Adrenal gland (tissue), 12 donors: Measurements from ENCODE around the gene ABCD3. TPM values are rescaled to one million over a fixed set of nuclear protein-coding genes. Genes with fewer than 3 reads are reported as not detected.
A peak's percentile ranks its signal among the peaks of the same experiment; 100 is the strongest.

Experiments
- DNase-seq, 7 donors: peaks; one replicate each; pipeline ENCODE4 v3.0.0-alpha.2; 2019 to 2020
- H3K27ac ChIP-seq, 5 donors: fragments of 200-600 bp; sonication (generic) in 4 of 5; 1 replicate in 3 of 5; 2 replicates in 2 of 5; pipeline versions ENCODE4 v1.5.1 to v1.8.0; 2016 to 2020; ENCODE audit warnings: mild to moderate bottlenecking in 1 of 5
- H3K27me3 ChIP-seq: fragments of 200-600 bp; 2 replicates; pipeline ENCODE4 v1.8.0; 2021
- H3K36me3 ChIP-seq, 2 donors: fragments of 200-600 bp; replicated peaks in 1 of 2; 1 replicate in 1 of 2; 2 replicates in 1 of 2; pipeline versions ENCODE4 v1.5.1 to v1.8.0; 2018 to 2022
- H3K4me1 ChIP-seq, 2 donors: fragments of 200-600 bp; replicated peaks in 1 of 2; 1 replicate in 1 of 2; 2 replicates in 1 of 2; pipeline versions ENCODE4 v1.5.1 to v1.8.0; 2018 to 2021
- H3K4me3 ChIP-seq, 4 donors: fragments of 200-600 bp; sonication (generic) in 3 of 4; one replicate each; pipeline ENCODE4 v1.5.1; 2016 to 2018
- H3K9me3 ChIP-seq, 3 donors: fragments of 200-600 bp; sonication (generic) in 1 of 3; replicated peaks in 1 of 3; 1 replicate in 2 of 3; 2 replicates in 1 of 3; pipeline versions ENCODE4 v1.5.1 to v1.8.0; 2016 to 2021
- POLR2A ChIP-seq, 2 donors: fragments of 450-650 bp; IDR thresholded peaks; one replicate each; pipeline ENCODE4 v1.6.1; 2017; ENCODE audit warnings: antibody characterized with exemption in 2 of 2, mild to moderate bottlenecking in 2 of 2, moderate library complexity in 1 of 2
- WGBS, 4 donors: extraction: QIAGEN DNeasy Blood & Tissue Kit in 2 of 4; methylation state at CpG; one replicate each; pipeline versions ENCODE4 v1.1.5 to v1.1.7; 2013 to 2017; 5-methylcytosine and 5-hydroxymethylcytosine counted together
- intact Hi-C, 2 donors: fragments of 100-400 bp; cut with DNase I; formaldehyde crosslinking; loops; one replicate each; pipeline versions ENCODE4 v1.14.1 to v1.15.0; 2022 to 2023
- polyA plus RNA-seq, 3 donors: library from polyadenylated mRNA; stranded (reverse); fragments of 200-250 nt in 2 of 3; fragments of 350-450 nt in 1 of 3; fragmentation: Illumina TruSeq in 1 of 3; extraction: RNeasy Lipid Tissue Mini Kit (QIAGEN cat#74804) in 1 of 3; gene quantifications; one replicate each; pipeline ENCODE4 v1.2.3, GENCODE V29; 2013 to 2014
- total RNA-seq, 9 donors: library from RNA; depleted of rRNA in 4 of 9; stranded (reverse); fragments of >200 nt in 4 of 9; fragments of 120-200 nt in 1 of 9; fragmentation: NEBNext Ultra II Directional in 1 of 9; extraction: Animal tissue kit (Norgen Biotek cat#: 25700) in 1 of 9; gene quantifications; one replicate each; pipeline versions ENCODE4 v1.1.0 to v1.2.4, GENCODE V29; 2013 to 2023
- TF ChIP-seq, protein P1 (sequence below), 6 experiments: fragments of 450-650 bp in 4 of 6; fragments of 200-600 bp in 2 of 6; sonication (generic) in 1 of 6; IDR thresholded peaks; 1 replicate in 5 of 6; 2 replicates in 1 of 6; pipeline versions ENCODE4 v1.5.1 to v1.8.0; 2016 to 2021; ENCODE audit warnings: antibody characterized with exemption in 6 of 6, mild to moderate bottlenecking in 2 of 6, moderate library complexity in 1 of 6
- donor health status: healthy with polysubstance abuse.
- donor health status: Bipolar disorder and iron deficiency.
- donor health status: DM: yes; HTN: yes; CAD: no.
- donor health status: DM: no; HTN: no; CAD: no.
- donor health status: DM: no; HTN: no; CAD: no.
- donor health status: DM: yes; HTN: yes; CAD: no.

The ABCD3 gene
- total and polyA plus RNA-seq, 12 donors: 11.2 to 69.6 (median 37.1) TPM

DNA sequence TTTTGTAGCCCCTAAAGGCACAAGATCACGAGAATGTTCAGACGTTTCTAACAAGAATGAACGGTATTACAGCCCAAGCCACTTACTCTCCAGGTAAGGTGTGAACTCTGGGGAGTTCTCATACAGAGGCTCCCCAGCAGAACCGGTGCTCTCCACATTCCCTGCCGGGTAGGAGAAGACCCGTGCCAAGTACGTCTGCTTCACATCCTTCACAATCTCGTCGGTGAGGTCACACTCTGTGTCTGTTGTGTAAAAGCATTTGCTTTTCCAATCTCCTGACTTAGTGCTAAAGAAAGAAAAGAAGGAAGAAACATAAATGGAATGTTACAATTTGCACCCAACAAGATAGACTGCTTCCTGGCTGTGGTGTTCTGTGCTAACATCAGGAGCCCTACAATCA is 117.7 kb downstream of the ABCD3 start:
- Histone ChIP-seq H3K9me3 (no peaks in the 10 kb centered on the region), H3K4me1 (peaks cover 0 to 26% of the 10 kb centered on the region in 2 donors), H3K4me3 (no peak overlapping the region), H3K27ac (peak overlapping the region in 1 of 5 donors; percentile 17), H3K36me3 (peaks cover 0 to 28% of the 10 kb centered on the region in 2 donors), H3K27me3 (no peaks in the 10 kb centered on the region)
- DNase-seq: no peak
- intact Hi-C loops: loop anchor here (5.0 to 10.0 kb wide), 2 partner anchors 61 to 69 kb away; no protein-coding TSS in a partner anchor
- TF ChIP-seq POLR2A (IDR thresholded peaks at IDR 0.05): no peak
- TF ChIP-seq, protein P1, sequence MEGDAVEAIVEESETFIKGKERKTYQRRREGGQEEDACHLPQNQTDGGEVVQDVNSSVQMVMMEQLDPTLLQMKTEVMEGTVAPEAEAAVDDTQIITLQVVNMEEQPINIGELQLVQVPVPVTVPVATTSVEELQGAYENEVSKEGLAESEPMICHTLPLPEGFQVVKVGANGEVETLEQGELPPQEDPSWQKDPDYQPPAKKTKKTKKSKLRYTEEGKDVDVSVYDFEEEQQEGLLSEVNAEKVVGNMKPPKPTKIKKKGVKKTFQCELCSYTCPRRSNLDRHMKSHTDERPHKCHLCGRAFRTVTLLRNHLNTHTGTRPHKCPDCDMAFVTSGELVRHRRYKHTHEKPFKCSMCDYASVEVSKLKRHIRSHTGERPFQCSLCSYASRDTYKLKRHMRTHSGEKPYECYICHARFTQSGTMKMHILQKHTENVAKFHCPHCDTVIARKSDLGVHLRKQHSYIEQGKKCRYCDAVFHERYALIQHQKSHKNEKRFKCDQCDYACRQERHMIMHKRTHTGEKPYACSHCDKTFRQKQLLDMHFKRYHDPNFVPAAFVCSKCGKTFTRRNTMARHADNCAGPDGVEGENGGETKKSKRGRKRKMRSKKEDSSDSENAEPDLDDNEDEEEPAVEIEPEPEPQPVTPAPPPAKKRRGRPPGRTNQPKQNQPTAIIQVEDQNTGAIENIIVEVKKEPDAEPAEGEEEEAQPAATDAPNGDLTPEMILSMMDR (IDR thresholded peaks at IDR 0.05): no peak
- WGBS, 4 donors: 73 to 83% (median 78%) methylated on average over 9 of the region's 9 CpGs

DNA sequence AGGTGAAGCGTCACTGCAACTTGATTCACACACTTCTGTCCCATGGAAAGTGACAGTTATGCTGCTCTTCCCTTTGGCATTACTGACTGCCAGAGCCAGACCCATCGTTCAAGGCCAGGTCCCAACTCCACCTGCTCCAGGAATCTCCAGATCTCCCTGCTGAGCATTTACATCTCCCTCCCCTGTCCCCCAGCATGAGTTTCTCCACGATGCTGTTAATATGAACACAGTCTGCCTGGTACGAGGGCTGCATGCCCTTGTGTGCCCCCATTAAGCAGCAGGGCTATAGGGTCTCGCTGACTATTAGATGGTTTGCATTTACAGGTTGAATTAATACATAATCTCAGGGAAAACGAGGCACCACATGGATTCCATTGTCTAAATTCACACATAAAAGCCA is 119.1 kb downstream of the ABCD3 start:
- DNase-seq: no peak
- intact Hi-C loops: loop anchor here (5.0 to 10.0 kb wide), 2 partner anchors 60 to 68 kb away; no protein-coding TSS in a partner anchor
- 60 to 68% (median 66%) methylated on average over 6 of the region's 6 CpGs for WGBS, 4 donors
- Histone ChIP-seq H3K27ac (no peak overlapping the region), H3K27me3 (no peaks in the 10 kb centered on the region), H3K36me3 (peaks cover 0 to 22% of the 10 kb centered on the region in 2 donors), H3K4me1 (peaks cover 2 to 28% of the 10 kb centered on the region in 2 donors), H3K4me3 (peak overlapping the region in 1 of 4 donors; percentile 15), H3K9me3 (no peaks in the 10 kb centered on the region)
- no peak for TF ChIP-seq POLR2A (IDR thresholded peaks at IDR 0.05)
- TF ChIP-seq, protein P1 (IDR thresholded peaks at IDR 0.05): no peak

DNA sequence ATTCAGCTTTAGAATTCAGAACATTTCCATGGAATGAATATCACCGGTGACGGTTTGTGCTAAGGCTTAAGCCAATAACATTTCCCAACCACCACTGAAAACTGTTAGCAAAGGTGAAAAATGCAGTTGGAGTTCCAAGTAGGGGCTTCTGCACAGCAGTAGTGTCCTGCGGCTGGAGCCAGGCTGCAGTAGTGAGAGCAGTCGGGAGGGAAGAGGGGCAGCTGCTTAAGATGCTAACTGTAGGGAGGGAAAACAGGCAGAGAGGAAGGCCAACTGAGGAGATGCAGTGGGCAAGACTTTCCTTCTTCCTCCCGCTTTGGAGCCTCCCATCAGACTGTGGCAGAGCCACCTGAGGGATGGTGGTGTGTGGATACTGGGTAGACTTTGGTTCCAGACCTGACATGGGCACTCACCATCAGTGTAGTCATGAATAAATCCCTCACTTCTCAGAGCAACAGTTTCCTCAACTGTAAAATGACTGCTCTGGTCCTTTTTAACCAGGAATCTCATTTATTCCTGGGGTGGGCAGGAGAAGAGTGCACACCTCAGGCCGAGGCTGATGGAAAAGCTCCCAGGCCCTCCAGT is 120.1 kb downstream of the ABCD3 start:
- H3K36me3 ChIP-seq: peaks cover 0 to 18% of the 10 kb centered on the region in 2 donors
- peak overlapping the region in 1 of 5 donors; percentile 93 for H3K27ac ChIP-seq
- H3K9me3 ChIP-seq: no peaks in the 10 kb centered on the region
- peaks cover 10 to 39% of the 10 kb centered on the region in 2 donors for H3K4me1 ChIP-seq
- intact Hi-C loops: loop anchor here (5.0 to 10.0 kb wide), 2 partner anchors 59 to 66 kb away; no protein-coding TSS in a partner anchor
- H3K27me3 ChIP-seq: no peaks in the 10 kb centered on the region
- WGBS, 4 donors: 70 to 84% (median 78%) methylated on average over 5 to 6 of the region's 6 CpGs
- no peak for DNase-seq
- TF ChIP-seq, protein P1 (IDR thresholded peaks at IDR 0.05): no peak
- no peak for TF ChIP-seq POLR2A (IDR thresholded peaks at IDR 0.05)
- H3K4me3 ChIP-seq: peak overlapping the region in 1 of 4 donors; percentile 71

DNA sequence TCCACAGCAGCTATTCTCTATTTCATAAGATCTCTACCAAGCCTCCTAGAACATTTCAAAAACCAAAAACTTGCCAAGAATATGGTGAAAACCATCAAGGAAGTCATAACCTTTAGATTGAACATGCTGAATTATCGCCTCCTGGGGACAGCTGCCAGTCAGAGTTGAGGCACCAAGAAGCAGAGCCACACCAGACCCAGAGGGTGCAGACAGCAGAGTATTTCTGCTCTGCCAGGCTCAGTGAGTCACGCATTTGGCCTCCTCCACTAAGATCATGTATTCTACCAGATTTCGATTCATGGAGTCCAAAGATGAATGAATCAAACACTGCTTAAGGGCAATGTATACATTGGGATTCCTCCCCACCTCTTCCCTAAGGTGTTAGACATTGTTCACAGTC is 121.3 kb downstream of the ABCD3 start:
- Histone ChIP-seq H3K36me3 (peaks cover 0 to 14% of the 10 kb centered on the region in 2 donors), H3K9me3 (no peaks in the 10 kb centered on the region), H3K27me3 (no peaks in the 10 kb centered on the region), H3K4me3 (peak overlapping the region in 1 of 4 donors; percentile 71), H3K27ac (peak overlapping the region in 2 of 5 donors; percentile 88 to 93), H3K4me1 (peaks cover 18 to 51% of the 10 kb centered on the region in 2 donors)
- DNase-seq: peak in 2 of 7 donors; percentile 19 to 29
- WGBS, 4 donors: 67 to 90% (median 83%) methylated on average over 3 of the region's 3 CpGs
- intact Hi-C loops: loop anchor here (5.0 to 10.0 kb wide), 2 partner anchors 58 to 65 kb away; no protein-coding TSS in a partner anchor
- TF ChIP-seq, protein P1 (IDR thresholded peaks at IDR 0.05): no peak
- TF ChIP-seq POLR2A (IDR thresholded peaks at IDR 0.05): no peak
